SH-SY5Y (cell line): ENCODE results near the gene MAP7D1.

Experiments
- GATA2 ChIP-seq: IDR thresholded peaks from 2 replicates; pipeline ENCODE4 v1.6.1; 2011; ENCODE audit warnings: mild to moderate bottlenecking, low read depth, low read length
- GATA3 ChIP-seq: IDR thresholded peaks from 2 replicates; pipeline ENCODE4 v1.6.1; 2011; ENCODE audit warnings: low read depth, mild to moderate bottlenecking, low read length, moderate library complexity

DNA sequence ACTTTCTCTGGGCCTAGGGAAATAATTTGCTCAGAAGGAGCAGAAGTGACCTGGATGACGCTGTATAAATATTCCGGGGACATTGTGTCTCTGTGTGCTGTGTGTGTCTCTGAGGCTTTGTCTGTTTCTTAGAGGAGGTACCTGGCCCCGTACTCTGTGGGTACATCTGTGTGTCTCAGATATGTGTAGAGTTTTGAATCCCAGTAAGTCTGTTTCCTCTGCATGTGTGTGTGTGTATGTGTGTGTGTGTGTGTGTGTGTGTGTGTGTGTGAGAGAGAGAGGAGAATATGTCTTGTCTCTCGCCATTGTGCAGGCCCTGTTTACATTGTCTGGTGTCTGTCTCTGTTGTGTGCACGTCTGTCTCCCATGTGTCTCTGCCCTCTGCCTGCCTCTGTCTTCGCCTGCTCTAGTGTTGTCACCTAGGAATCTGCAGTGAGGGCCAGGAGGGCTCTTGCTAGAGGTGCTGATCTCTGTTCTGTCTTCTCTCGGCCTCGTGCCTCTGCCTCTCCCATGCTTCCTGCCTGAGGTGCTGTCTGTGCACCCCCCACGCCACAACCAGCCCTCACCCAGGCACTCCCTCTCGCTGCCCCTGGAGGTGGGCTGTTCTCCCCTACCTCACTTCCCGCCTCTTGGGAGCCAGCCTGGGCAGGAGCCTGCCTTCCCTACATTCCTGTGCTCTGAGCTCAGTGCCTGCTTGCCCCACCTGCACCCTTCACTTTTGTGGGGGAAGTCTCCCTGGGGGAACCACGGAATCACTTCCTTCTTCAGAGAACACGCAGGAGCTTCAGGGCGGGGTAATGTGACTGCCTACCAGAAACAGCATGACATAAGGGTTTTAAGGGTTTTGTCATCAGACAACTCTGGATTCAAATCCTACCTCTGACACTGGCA, 5.9 kb downstream of the MAP7D1 start:
- TF ChIP-seq GATA3 = no peak
- TF ChIP-seq GATA2 = no peak
